HG03139 (cell line): ENCODE measurements around the gene ANGEL1.
A peak's percentile ranks its signal among the peaks of the same experiment; 100 is the strongest.

Source experiments
- ATAC-seq: cut with Tn5 transposase; IDR thresholded peaks from one replicate; pipeline ENCODE4 v1.9.1; 2021; ENCODE audit not compliant: unreplicated experiment

The ANGEL1 gene

DNA sequence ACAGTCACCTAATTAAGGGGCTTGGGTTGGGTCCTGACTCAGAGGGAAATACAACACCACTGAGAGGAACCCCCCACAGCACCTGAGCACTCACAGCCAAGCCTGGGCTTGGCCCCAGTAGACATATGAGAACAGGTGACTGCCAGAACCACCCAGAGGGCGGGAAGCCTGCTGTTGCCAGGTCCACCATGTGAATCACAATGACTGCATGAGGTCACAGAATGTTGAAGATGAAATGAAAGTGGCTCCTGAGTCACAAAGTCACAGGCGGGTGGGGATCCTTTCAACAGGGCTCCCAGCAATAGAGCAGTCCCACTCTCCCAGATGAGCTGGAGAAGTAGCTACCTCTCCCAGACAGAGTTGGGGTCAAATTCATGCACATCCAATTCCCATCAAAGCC, 13.4 kb upstream of the ANGEL1 start, which contains the start of gene LRRC74A:
TSS of gene LRRC74A (plus strand) at position 287 of the 400 bp plus-strand sequence. CDS start 290 bp downstream, outside the sequence.
- ATAC-seq: no peak

- ATAC-seq: no peak
Observed at GRCh38 chr14:76820700-76821099, 8.0 kb upstream of the ANGEL1 start.

- ATAC-seq: no peak
Observed at GRCh38 chr14:76814726-76815645, 2.3 kb upstream of the ANGEL1 start.

- peak; percentile 15 for ATAC-seq
Observed at GRCh38 chr14:76812093-76812421, 625 bp downstream of the ANGEL1 start.

DNA sequence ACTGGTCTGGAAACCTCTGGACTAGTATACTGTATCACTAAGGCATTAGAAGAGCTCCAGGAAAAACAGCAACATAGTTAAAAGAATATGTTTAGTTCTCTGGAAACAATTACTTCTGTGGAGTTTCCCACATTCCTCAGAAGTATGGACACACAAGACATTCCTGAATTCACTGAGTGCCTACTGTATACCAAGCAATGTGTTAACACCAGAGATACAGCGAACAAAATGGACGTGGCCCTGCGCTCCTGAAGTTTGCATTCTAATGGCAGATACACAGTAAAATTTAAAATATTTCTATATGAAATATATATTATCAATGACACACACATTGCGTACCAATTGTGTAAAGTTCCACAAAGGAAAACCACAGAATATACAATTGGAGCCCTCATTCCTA, 1.1 kb downstream of the ANGEL1 start:
- no peak for ATAC-seq

DNA sequence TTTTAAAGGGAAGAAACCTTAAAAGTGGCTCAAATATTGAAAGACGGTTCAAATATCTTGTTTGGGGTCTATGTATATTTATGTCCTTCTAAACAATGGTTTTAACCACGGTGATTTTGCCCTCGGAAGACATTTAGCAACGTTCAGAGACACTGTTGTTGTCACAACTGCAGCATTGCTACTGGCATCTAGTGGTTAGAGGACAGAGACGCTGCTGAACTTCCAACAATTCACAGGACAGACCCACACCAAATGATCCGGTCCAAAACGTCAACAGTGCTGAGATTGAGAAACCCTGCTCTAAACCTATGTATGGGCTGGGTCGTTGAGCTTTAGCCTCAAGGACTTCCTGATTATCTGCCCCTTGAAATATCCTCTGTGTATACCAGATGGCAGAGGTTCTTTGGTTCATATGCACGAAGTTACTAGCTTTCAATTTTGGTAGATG, 1.7 kb downstream of the ANGEL1 start:
- ATAC-seq: no peak

- ATAC-seq: no peak
Observed at GRCh38 chr14:76810525-76810924, 2.2 kb downstream of the ANGEL1 start.

DNA sequence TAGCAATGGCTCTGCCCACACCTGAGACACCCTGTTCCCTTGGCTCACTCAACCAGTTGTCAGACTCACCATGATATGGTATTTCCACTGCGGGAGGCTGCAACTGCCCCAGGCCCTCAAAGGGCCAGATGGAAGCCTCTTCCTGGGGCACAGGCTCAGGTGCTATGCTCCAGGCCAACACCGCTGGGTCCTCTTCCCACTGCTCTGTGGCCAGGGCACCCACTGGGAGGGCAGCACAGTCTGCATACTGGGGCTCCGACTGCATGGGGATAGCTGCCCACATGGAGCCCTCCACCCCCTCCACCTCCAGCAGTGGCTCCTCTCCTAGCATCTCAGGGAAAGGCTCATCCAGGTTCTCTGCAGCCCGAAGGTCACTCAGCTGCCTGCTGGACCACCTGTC, 3.7 kb downstream of the ANGEL1 start:
- no peak for ATAC-seq

DNA sequence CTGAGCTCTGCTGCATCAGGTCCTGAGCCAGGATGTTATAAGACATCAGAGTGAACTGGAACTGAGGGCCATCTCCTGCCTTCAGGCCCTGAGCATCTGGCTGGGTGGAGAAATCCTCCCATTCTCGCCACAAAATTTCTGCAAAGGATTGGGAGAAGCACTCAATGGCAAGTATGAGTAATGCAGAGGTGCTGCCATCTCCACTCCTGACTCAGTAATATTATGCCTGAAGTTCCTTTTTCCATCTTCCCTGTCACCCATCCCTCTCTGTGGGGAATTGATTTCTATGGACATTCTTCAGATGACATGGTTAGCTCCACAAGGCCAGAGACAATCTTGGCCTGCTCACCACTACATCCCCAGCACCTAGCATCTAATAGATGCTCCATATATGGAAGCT, 4.7 kb downstream of the ANGEL1 start:
- no peak for ATAC-seq

DNA sequence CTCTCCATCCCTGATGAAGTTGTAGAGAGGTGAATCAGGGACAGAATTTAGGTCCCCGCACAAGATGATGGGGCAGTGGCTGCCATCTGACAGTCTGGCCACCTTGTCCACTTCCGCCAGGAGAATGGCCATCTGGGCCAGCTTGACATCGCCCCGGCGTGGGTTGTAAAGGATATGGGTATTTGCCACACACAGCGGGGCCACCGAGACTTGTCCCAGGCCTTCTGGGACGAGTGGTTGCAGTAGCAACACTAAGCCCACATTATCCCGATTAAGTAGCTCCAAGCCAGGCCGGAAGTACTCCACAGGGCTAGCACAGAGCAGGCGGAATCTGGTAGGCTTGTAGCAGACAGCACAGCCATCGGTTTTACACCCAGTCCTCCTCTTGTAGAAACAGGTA, 6.2 kb downstream of the ANGEL1 start:
- ATAC-seq: no peak

DNA sequence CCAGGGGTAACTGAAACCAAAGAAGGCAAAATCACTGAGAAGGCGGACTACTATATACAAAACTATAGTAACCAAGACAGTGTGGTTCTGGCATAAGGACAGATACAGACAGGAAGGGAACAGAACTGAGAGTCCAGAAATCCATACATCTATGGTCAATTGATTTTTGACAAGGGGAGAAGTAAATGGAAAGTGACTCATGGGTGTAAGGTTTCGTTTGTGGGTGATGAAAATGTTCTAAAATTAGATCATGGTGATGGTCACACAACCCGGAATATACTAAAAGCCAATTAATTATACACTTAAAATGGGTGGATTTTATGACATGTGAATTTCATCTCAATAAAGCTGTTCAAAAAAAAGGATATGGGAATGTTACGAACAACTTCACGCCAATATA, 18.7 kb downstream of the ANGEL1 start:
- no peak for ATAC-seq

DNA sequence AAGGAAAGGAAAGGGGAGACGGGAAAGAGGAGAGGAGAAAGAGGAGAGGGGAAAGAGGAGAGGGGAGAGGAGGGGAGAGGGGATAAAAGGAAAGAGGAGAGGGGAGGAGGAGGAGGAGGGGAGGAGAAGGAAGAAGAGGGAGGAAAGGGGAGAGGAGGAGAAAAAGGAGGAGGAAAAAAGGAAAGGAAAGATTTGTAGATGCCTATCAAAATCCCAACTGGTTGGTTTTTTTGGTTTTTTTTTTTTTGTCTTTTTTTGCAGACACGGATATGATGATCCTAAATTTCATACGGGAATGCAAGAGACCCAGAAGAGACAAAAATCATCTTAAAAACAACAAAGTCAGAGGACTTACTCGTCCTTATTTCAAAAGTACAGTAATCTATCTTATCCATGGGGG, 19.4 kb downstream of the ANGEL1 start:
- no peak for ATAC-seq

DNA sequence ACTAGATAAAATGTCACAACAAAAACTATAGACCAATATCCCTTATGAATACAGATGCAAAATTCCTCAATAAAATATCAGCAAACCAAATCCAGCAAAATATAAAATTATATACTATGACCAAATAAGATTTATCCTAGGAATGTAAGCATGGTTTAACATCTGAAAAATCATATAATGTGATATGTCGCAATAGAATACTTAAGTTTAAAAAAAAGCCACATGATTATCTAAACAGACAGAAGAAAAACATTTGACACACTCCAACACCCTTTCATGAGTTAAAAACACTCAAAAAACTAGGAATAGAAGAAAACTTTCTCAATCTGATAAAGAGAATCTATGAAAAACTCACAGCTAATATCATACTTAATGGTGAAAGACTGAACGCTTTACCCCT, 20.3 kb downstream of the ANGEL1 start:
- ATAC-seq: no peak

DNA sequence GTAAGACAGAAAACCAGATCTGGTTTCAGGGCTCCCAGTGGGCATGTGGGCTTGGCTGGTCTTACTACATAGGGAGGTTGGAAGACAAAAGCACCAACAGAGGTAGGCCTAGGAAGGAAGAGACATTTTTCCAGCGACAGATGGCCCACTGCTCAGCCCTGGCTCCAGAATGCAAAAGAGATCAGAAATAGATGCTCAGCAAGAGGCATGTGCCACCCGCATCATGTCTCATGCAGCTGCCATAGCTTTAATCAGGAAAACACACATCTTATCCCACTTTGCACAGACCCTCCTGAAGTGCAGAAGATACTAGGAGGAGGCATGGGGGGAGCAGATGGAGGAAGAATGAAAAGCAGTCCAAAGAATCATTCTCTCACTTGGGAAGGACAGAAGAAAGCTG, 26.1 kb downstream of the ANGEL1 start:
- no peak for ATAC-seq

DNA sequence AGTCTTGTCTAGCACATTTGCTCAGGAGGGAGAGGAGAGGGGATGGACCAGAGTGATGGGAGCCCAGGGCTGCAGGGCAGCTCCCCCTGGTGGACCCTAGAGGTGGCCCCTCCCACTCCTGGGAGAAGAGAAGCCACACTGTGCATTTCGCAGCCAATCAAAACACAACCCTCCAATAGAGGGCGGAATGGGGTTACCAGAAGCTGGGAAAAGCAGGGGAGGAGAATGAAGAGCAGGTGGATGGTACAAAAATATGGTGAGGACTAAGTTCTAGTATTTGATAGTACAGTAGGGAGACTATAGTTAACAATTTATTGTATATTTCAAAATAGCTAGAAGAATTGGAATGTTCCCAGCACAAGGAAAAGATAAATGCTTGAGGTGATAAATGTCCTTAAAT, 27.8 kb downstream of the ANGEL1 start:
- peak; percentile 62 for ATAC-seq

- peak; percentile 15 for ATAC-seq
Observed at GRCh38 chr14:76784266-76784874, 28.3 kb downstream of the ANGEL1 start.

GRCh38 chr14:76782885-76783566, 29.7 kb downstream of the ANGEL1 start:
- no peak for ATAC-seq

DNA sequence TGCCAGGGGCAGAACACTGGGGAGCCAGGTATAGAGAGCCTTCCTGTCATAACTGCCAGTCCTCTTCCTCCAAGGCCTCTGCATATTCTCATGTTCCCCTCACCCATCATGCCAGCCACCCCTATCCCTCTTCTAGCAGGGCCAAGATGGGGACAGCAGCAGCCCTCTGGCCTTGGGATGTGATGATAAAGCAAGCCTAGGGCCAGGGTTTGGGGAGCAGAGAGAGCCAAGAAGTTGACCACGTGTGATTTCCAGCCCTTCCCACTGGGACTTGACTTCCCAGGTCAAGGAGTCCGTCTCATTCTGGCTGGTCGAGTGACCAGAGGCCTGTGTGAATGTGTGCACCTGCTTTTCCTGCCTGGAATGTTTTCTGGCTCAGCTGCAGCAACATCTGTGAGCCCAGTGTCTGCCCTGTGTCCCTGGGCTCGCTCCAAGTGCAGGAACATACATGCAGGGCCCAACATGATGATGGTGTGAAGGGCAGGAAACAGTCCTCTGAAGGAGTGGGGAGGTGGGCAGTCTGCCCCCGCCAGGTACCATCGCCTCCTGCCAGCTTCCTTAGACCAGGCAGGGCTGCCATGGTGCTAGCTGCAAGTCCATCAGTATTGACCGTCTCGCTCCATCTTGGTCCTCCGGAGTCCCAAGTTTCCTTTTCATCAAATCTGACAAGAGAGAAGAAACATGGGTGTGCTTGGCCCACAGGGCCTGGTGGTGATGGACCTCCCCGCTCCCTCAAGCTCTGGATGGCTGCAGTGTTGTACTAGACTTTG, 30.4 kb downstream of the ANGEL1 start:
- no peak for ATAC-seq

- ATAC-seq: no peak
Observed at GRCh38 chr14:76781648-76782051, 31.0 kb downstream of the ANGEL1 start.

DNA sequence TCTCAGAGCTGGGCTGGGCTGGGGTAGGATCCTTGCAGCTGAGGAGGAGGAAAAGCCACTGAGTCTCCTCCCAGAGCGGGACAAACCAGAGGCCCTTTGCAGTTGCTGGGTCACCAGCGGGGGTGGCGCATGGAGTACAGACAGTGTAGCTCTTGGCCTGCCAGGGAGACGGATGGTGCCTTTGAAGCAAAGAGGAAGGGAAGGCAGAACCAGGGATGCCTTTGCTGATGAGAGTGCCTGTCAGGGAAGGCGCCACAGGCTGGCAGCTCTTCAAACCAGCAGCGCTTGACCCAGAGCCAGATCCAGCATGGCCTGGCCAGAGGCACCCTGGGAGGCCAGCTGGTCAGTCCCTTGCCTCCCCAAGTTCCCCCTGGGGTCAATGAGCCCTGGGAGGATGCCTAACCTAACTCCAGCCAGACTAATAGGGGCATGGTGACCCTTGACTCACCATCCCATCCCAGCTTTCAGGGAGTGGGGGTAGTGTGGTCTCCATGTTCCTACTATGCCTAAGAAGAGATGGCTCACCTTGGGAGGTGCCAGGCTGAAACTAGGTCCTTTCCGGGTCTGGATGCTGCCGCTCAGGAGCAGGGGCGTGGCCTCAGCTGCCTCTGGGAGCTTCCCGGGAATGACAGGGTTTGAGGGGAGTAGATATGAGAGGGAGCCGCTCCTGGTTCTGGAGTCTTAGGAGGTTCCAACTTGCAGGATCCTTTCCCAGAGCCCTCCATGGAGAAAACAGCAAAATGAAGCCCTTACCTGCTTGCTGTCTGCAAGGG, 31.6 kb downstream of the ANGEL1 start:
- no peak for ATAC-seq
